Activated CD4-positive, alpha-beta memory T cell treated with anti-CD3 and anti-CD28 coated beads for 36 hours (primary cell): ENCODE data around the gene SLC25A45. TPM values are rescaled to one million over a fixed set of nuclear protein-coding genes. Genes with fewer than 3 reads are reported as not detected.

Experiments
- CTCF ChIA-PET: fragments of 350-600 bp; sonication (Branson Sonifier 250); formaldehyde crosslinking; loops from one replicate; lab custom pipeline; 2021; ENCODE audit warnings: antibody characterized with exemption, inconsistent platforms; lab: Charles Lee
- POLR2A ChIA-PET: fragments of 350-600 bp; sonication (Branson Sonifier 250); formaldehyde crosslinking; loops from one replicate; lab custom pipeline; 2021; ENCODE audit warnings: antibody characterized with exemption; lab: Charles Lee
- DNase-seq: peaks from one replicate; pipeline ENCODE4 v3.0.0-alpha.2; 2020
- H3K27ac Mint-ChIP-seq: one replicate; pipeline ENCODE4 v1.8.0; 2021; ENCODE audit warnings: mixed read lengths
- H3K27me3 Mint-ChIP-seq: one replicate; pipeline ENCODE4 v1.8.0; 2021; ENCODE audit warnings: mixed read lengths
- H3K36me3 Mint-ChIP-seq: one replicate; pipeline ENCODE4 v1.8.0; 2021; ENCODE audit warnings: mixed read lengths
- H3K4me1 Mint-ChIP-seq: one replicate; pipeline ENCODE4 v1.8.0; 2021; ENCODE audit warnings: low read depth, mixed read lengths
- H3K4me3 Mint-ChIP-seq: one replicate; pipeline ENCODE4 v1.8.0; 2021; ENCODE audit warnings: mild to moderate bottlenecking, mixed read lengths
- H3K9me3 Mint-ChIP-seq: one replicate; pipeline ENCODE4 v1.8.0; 2021; ENCODE audit warnings: mixed read lengths
- intact Hi-C: fragments of 100-400 bp; cut with micrococcal nuclease; formaldehyde crosslinking; loops from one replicate; pipeline ENCODE4 v1.15.1; 2023
- total RNA-seq, 2 experiments: library from RNA; stranded (reverse); gene quantifications; one replicate each; pipeline ENCODE4 v1.2.3, GENCODE V29; 2021

SLC25A45 gene
- total RNA-seq, 2 experiments from 2014 or later: 14.4 to 16.1 TPM

GRCh38 chr11:65382804-65383368, 440 bp upstream of the SLC25A45 start:
- peak overlapping the region; percentile 97 for H3K27ac Mint-ChIP-seq
- ChIA-PET POLR2A (interaction anchor here (1.0 to 5.3 kb wide), 12 partner anchors 34 to 124 kb away, joined by 3 to 39 read pairs (median 5); partner anchors contain the start of genes MALAT1 and NEAT1), CTCF (interaction anchor here (0.7 to 2.6 kb wide), 4 partner anchors 34 to 123 kb away, joined by 3 to 29 read pairs (median 4); no protein-coding TSS in a partner anchor)
- peaks cover 44% of the 10 kb centered on the region for H3K4me1 Mint-ChIP-seq
- H3K27me3 Mint-ChIP-seq: no peaks in the 10 kb centered on the region
- DNase-seq: no peak
- H3K4me3 Mint-ChIP-seq: peak overlapping the region; percentile 85
- intact Hi-C loops: loop anchor here (1.0 to 5.0 kb wide), 9 partner anchors 35 to 476 kb away; partner anchors contain the start of genes FAM89B, RELA and ZNRD2
- H3K9me3 Mint-ChIP-seq: no peaks in the 10 kb centered on the region
- H3K36me3 Mint-ChIP-seq: peaks cover 1% of the 10 kb centered on the region

- no peaks in the 10 kb centered on the region for H3K36me3 Mint-ChIP-seq
- ChIA-PET CTCF (interaction anchor here (0.6 to 2.6 kb wide), 9 partner anchors 14 to 191 kb away, joined by 3 to 29 read pairs (median 4); partner anchors contain the start of gene FAM89B), POLR2A (interaction anchor here (0.7 to 5.3 kb wide), 9 partner anchors 39 to 125 kb away, joined by 3 to 39 read pairs (median 9); partner anchors contain the start of genes MALAT1 and NEAT1)
- H3K4me3 Mint-ChIP-seq: peak overlapping the region; percentile 85
- no peaks in the 10 kb centered on the region for H3K9me3 Mint-ChIP-seq
- peak overlapping the region; percentile 97 for H3K27ac Mint-ChIP-seq
- intact Hi-C loops: loop anchor here (1.0 to 5.0 kb wide), 9 partner anchors 37 to 478 kb away; partner anchors contain the start of genes FAM89B, RELA and ZNRD2
- DNase-seq: no peak
- H3K4me1 Mint-ChIP-seq: peaks cover 39% of the 10 kb centered on the region
- H3K27me3 Mint-ChIP-seq: no peaks in the 10 kb centered on the region
These were observed 772 bp downstream of the SLC25A45 start for GRCh38 chr11:65381716-65382032.

DNA sequence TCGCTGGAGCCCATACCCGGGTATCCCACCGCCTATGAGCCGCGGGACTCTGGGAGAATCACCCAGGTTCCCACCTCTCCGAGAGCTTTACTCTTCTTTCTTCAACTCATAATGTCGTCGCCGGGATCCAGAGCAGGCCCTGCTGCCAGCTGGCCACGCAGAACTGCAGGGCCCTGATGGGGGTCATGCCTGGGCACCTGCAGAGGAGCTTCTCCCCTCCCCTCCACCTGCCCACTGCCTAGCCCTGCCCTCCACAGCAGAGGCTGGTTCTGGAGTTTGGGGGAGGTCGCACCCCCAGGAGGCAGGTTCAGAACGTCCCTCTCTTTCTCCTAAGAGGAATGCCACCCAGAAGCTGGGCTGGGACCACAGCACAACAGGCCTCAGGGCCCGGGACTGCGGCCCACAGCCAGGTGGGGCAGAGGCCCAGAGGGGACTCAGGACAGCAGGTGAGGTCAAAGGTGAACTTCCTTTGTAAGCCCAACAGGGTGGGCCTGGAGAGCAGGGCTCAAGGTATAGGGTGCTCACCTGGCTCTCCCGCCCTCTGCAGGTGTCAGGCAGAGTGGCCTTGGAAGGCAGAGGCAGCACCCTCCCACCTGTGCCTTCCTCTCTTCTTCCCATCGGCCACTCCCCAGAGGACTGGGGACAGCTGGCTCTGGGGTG, 1.9 kb downstream of the SLC25A45 start:
- CTCF ChIA-PET: interaction anchor here (1.1 to 2.6 kb wide), 7 partner anchors 35 to 192 kb away, joined by 3 to 29 read pairs (median 5); partner anchors contain the start of gene FAM89B
- POLR2A ChIA-PET: interaction anchor here (0.7 to 5.3 kb wide), 5 partner anchors 40 to 127 kb away, joined by 3 to 39 read pairs (median 9); partner anchors contain the start of gene MALAT1
- peak overlapping the region; percentile 85 for H3K4me3 Mint-ChIP-seq
- peaks cover 33% of the 10 kb centered on the region for H3K4me1 Mint-ChIP-seq
- no peaks in the 10 kb centered on the region for H3K27me3 Mint-ChIP-seq
- no peaks in the 10 kb centered on the region for H3K36me3 Mint-ChIP-seq
- peak overlapping the region; percentile 97 for H3K27ac Mint-ChIP-seq
- intact Hi-C loops: loop anchor here (5.0 kb wide), 1 partner anchor 192 kb away; the partner anchor contains the start of genes FAM89B and ZNRD2
- DNase-seq: no peak
- H3K9me3 Mint-ChIP-seq: no peaks in the 10 kb centered on the region

DNA sequence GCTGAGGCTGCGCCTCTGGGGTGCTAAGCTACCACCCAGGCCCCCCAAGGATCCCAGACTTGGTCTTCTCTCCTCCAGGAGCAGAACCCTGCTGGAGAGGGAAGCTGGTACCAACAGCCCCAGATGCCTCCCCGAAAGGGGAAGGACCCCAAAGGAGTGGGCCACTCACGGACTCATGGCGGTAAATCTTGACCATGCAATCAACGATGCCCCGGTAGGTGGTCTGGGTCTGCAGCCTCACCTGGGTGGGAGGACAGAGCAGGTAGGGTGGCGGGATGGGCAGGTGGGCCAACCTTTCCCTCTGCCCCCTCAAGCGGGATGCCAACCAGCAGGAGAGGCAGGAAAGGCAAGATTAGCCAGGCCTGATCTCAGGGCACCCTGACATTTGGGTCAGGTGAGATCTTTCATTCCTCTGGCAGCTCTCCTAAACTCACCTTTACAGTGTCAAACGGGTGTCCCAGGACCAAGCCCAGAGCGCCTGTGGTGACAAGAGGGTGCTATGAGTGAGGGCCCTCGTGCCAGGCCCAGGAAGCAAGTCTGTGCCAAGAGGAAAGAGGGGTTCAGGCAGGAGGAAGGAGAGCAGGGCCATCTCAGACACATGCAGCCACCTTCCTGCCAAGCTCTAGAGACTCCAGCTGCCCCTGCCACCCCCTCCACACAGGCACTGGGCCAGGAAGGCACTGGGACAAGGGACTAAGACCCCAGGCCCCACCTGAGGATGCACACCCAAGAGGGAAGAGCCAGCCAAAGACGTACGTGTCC, 2.6 kb downstream of the SLC25A45 start:
- POLR2A ChIA-PET: interaction anchor here (1.1 to 2.5 kb wide), 3 partner anchors 44 to 119 kb away, joined by 3 to 9 read pairs (median 5); partner anchors contain the start of gene MALAT1
- no peak for DNase-seq
- H3K9me3 Mint-ChIP-seq: no peaks in the 10 kb centered on the region
- peaks cover 26% of the 10 kb centered on the region for H3K4me1 Mint-ChIP-seq
- intact Hi-C loops: loop anchor here (5.0 kb wide), 1 partner anchor 192 kb away; the partner anchor contains the start of genes FAM89B and ZNRD2
- H3K4me3 Mint-ChIP-seq: no peak overlapping the region
- CTCF ChIA-PET: interaction anchor here (1.3 to 2.6 kb wide), 3 partner anchors 36 to 131 kb away, joined by 3 to 10 read pairs (median 10); no protein-coding TSS in a partner anchor
- peak overlapping the region; percentile 50 for H3K27ac Mint-ChIP-seq
- no peaks in the 10 kb centered on the region for H3K36me3 Mint-ChIP-seq
- H3K27me3 Mint-ChIP-seq: no peaks in the 10 kb centered on the region

GRCh38 chr11:65378928-65379638, 3.4 kb downstream of the SLC25A45 start:
- H3K27ac Mint-ChIP-seq: no peak overlapping the region
- ChIA-PET POLR2A (interaction anchor here (1.1 to 2.5 kb wide), 3 partner anchors 45 to 120 kb away, joined by 3 to 9 read pairs (median 5); partner anchors contain the start of gene MALAT1), CTCF (interaction anchor here (1.1 to 2.6 kb wide), 3 partner anchors 12 to 113 kb away, joined by 3 to 10 read pairs (median 3); no protein-coding TSS in a partner anchor)
- H3K4me1 Mint-ChIP-seq: peaks cover 18% of the 10 kb centered on the region
- no peak for DNase-seq
- H3K27me3 Mint-ChIP-seq: no peaks in the 10 kb centered on the region
- intact Hi-C loops: no loop called here
- H3K4me3 Mint-ChIP-seq: no peak overlapping the region
- no peaks in the 10 kb centered on the region for H3K9me3 Mint-ChIP-seq
- H3K36me3 Mint-ChIP-seq: no peaks in the 10 kb centered on the region

- Mint-ChIP-seq H3K4me3 (no peak overlapping the region), H3K27ac (no peak overlapping the region), H3K27me3 (no peaks in the 10 kb centered on the region), H3K4me1 (peaks cover 13% of the 10 kb centered on the region), H3K9me3 (no peaks in the 10 kb centered on the region), H3K36me3 (no peaks in the 10 kb centered on the region)
- no peak for DNase-seq
- ChIA-PET CTCF (interaction anchor here (1.1 to 2.6 kb wide), 3 partner anchors 12 to 113 kb away, joined by 3 to 10 read pairs (median 3); no protein-coding TSS in a partner anchor), POLR2A (interaction anchor here (0.9 to 1.1 kb wide), 2 partner anchors 48 to 120 kb away, joined by 3 read pairs; partner anchors contain the start of gene MALAT1)
- intact Hi-C loops: no loop called here
These were observed 4.1 kb downstream of the SLC25A45 start for GRCh38 chr11:65378208-65378927.

GRCh38 chr11:65377777-65378176, 4.7 kb downstream of the SLC25A45 start:
- ChIA-PET POLR2A (interaction anchor here (0.9 kb wide), 1 partner anchor 121 kb away, joined by 3 read pairs; the partner anchor contains the start of gene MALAT1), CTCF (interaction anchor here (1.2 to 2.6 kb wide), 2 partner anchors 11 to 38 kb away, joined by 3 to 10 read pairs; no protein-coding TSS in a partner anchor)
- no peak for DNase-seq
- Mint-ChIP-seq H3K27me3 (no peaks in the 10 kb centered on the region), H3K27ac (no peak overlapping the region), H3K4me3 (no peak overlapping the region), H3K36me3 (no peaks in the 10 kb centered on the region), H3K9me3 (no peaks in the 10 kb centered on the region), H3K4me1 (peaks cover 7% of the 10 kb centered on the region)
- intact Hi-C loops: no loop called here

GRCh38 chr11:65377036-65377435, 5.4 kb downstream of the SLC25A45 start:
- POLR2A ChIA-PET: no interaction called here
- H3K4me3 Mint-ChIP-seq: no peak overlapping the region
- no peaks in the 10 kb centered on the region for H3K27me3 Mint-ChIP-seq
- no peaks in the 10 kb centered on the region for H3K9me3 Mint-ChIP-seq
- intact Hi-C loops: no loop called here
- DNase-seq: no peak
- H3K4me1 Mint-ChIP-seq: peaks cover 5% of the 10 kb centered on the region
- CTCF ChIA-PET: no interaction called here
- no peak overlapping the region for H3K27ac Mint-ChIP-seq
- H3K36me3 Mint-ChIP-seq: no peaks in the 10 kb centered on the region

DNA sequence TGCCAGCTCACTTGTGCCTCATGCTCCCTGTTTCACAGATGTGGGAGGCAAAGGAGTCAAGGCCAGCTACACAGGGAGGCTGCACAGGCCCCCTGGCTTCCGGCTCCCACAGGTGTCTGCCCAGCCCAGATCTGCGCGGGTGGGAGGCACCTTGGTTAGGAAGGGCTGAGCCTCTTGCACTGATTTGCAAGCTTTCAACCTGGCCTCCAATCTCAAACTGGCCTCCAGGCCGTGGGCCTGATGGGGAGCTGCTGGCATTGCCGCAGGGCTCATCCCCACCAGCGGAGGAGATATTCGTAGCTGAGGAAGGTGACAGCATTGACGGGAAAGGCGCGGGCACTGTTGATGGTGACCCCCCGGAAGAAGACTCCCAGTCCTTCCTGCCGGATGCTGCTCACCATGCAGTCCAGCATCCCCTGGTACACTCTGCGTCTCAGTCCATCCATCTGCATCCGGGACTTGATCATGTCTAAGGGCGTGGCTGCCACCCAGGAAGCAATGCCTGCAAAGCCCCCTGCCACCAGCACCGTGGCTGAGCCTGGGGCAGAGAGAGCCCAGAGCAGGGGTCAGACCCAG, 6.2 kb downstream of the SLC25A45 start:
- no peak for DNase-seq
- H3K27me3 Mint-ChIP-seq: no peaks in the 10 kb centered on the region
- intact Hi-C loops: no loop called here
- ChIA-PET POLR2A (no interaction called here), CTCF (interaction anchor here (1.2 kb wide), 1 partner anchor 41 kb away, joined by 3 read pairs; no protein-coding TSS in a partner anchor)
- no peaks in the 10 kb centered on the region for H3K36me3 Mint-ChIP-seq
- H3K27ac Mint-ChIP-seq: no peak overlapping the region
- peaks cover 5% of the 10 kb centered on the region for H3K4me1 Mint-ChIP-seq
- no peaks in the 10 kb centered on the region for H3K9me3 Mint-ChIP-seq
- no peak overlapping the region for H3K4me3 Mint-ChIP-seq

- Mint-ChIP-seq H3K9me3 (no peaks in the 10 kb centered on the region), H3K36me3 (no peaks in the 10 kb centered on the region), H3K27ac (no peak overlapping the region), H3K4me3 (no peak overlapping the region), H3K4me1 (peaks cover under 1% of the 10 kb centered on the region), H3K27me3 (no peaks in the 10 kb centered on the region)
- intact Hi-C loops: no loop called here
- ChIA-PET CTCF (no interaction called here), POLR2A (no interaction called here)
- DNase-seq: no peak
These were observed 7.4 kb downstream of the SLC25A45 start for GRCh38 chr11:65375012-65375411.
